ENCODE measurements around the gene CPNE4.
"Not testable (repeated sequence)": the region's sequence is repeated elsewhere in the genome, so short reads cannot be mapped to it uniquely, and the experiment has no call there.

Gene CPNE4

DNA sequence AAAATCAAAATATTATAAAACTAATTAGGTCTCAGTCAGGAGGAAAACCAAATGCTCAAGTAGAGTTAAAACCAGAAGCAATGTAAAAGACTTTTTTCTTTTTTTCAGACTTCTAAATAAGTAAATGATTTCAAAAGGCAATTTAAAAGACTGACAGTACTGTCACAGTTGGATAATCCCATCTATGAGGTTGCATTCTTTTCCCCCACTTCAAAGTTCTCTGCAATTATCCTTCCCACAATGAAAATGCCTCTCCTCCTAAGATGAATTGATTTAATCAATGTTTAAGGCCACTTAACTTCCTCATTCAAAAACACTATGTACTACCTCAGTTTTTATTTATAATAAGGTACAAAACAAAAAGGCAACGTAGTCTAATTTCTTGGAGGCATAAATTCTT is 540.1 kb downstream of the CPNE4 start:
- in situ Hi-C loops (cut with HindIII; ENCODE audit: low sequenced_read_pairs), result no loop called here
- no peak for TF ChIP-seq CTCF (IDR thresholded peaks at IDR 0.05; ENCODE audit: low read depth, low read length)

DNA sequence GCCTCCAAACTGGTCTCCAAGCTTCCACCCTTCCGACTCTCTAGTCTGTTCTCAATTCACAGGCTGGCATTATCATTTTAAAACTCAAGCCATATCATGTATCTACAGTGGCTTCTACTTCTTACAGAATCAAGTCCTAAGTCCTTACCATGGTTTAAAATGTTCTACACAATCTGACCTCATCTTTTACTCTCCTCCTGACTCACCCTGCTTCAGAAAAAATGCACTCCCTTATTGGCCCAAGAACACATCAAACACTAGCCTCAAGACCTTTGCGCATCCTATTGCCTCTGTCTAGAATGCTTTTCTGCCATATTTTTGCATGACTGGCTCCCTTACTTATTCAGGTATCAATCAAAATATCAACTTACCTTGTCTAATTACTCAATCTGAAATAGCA is 543.0 kb downstream of the CPNE4 start:
- no peak for DNase-seq (ENCODE audit: low read depth, low spot score)
- in situ Hi-C loops (cut with HindIII; ENCODE audit: low sequenced_read_pairs), result no loop called here

More for the DNA sequence above, 540.1 kb downstream of the CPNE4 start:
- H3K4me3 ChIP-seq (ENCODE audit: low read depth, low read length), result no peak overlapping the region
- DNase-seq (ENCODE audit: low read depth, low spot score), result no peak

GRCh38 chr3:131491084-131491483 is 543.7 kb downstream of the CPNE4 start:
- no peak overlapping the region for H3K4me3 ChIP-seq (ENCODE audit: low read depth, low read length)
- in situ Hi-C loops (cut with HindIII; ENCODE audit: low sequenced_read_pairs), result no loop called here
- no peak for TF ChIP-seq CTCF (IDR thresholded peaks at IDR 0.05; ENCODE audit: low read depth, low read length)
- no peak for DNase-seq (ENCODE audit: low read depth, low spot score)

More for the DNA sequence above, 543.0 kb downstream of the CPNE4 start:
- no peak for TF ChIP-seq CTCF (IDR thresholded peaks at IDR 0.05; ENCODE audit: low read depth, low read length)
- H3K4me3 ChIP-seq (ENCODE audit: low read depth, low read length), result no peak overlapping the region

- H3K4me3 ChIP-seq (ENCODE audit: low read depth, low read length); in situ Hi-C loops (cut with HindIII; ENCODE audit: low sequenced_read_pairs); DNase-seq (ENCODE audit: low read depth, low spot score): not testable (repeated sequence)
Measured at GRCh38 chr3:131486545-131486944, 548.3 kb downstream of the CPNE4 start.

- in situ Hi-C loops (cut with HindIII; ENCODE audit: low sequenced_read_pairs), result no loop called here
- H3K4me3 ChIP-seq (ENCODE audit: low read depth, low read length), result no peak overlapping the region
- peak; percentile 37 for DNase-seq (ENCODE audit: low read depth, low spot score)
- no peak for TF ChIP-seq CTCF (IDR thresholded peaks at IDR 0.05; ENCODE audit: low read depth, low read length)
Measured at GRCh38 chr3:131485119-131485518, 549.7 kb downstream of the CPNE4 start.

- H3K4me3 ChIP-seq (ENCODE audit: low read depth, low read length), result no peak overlapping the region
- in situ Hi-C loops (cut with HindIII; ENCODE audit: low sequenced_read_pairs), result no loop called here
- TF ChIP-seq CTCF (IDR thresholded peaks at IDR 0.05; ENCODE audit: low read depth, low read length), result no peak
- DNase-seq (ENCODE audit: low read depth, low spot score), result no peak
Measured at GRCh38 chr3:131484496-131485111, 550.2 kb downstream of the CPNE4 start.

Measured in astrocyte of the spinal cord (primary cell).